Measurements from ENCODE around the gene KANSL1. TPM values are rescaled to one million over a fixed set of nuclear protein-coding genes. Genes with fewer than 3 reads are reported as not detected.
"Not testable (repeated sequence)": the region's sequence is repeated elsewhere in the genome, so short reads cannot be mapped to it uniquely, and the experiment has no call there.

KANSL1 gene
- polyA plus RNA-seq, 1 of the 3 experiments (the other 2 are of a cell fraction): 10.0 TPM

- H3K9me3 ChIP-seq; POLR2A ChIA-PET; DNase-seq; H3K9me2 ChIP-seq; H3K4me1 ChIP-seq (ENCODE audit: control insufficient read depth in 1 of 2, insufficient read depth in 2 of 2, low read depth in 1 of 2, low read length in 1 of 2); H3K4me2 ChIP-seq; CTCF ChIA-PET; H3K9ac ChIP-seq; H3K36me3 ChIP-seq (replicated peaks in 1 of 2; ENCODE audit: control insufficient read depth in 1 of 2, insufficient read depth in 2 of 2, low read length in 1 of 2); H2AFZ ChIP-seq (ENCODE audit: low read depth); H3K27me3 ChIP-seq (ENCODE audit: insufficient read depth); H3K4me3 ChIP-seq (ENCODE audit: low read depth in 2 of 2, low read length in 1 of 2): not testable (repeated sequence)
- H3F3A ChIP-seq (replicated peaks; ENCODE audit: insufficient read depth): peaks cover 47% of the 10 kb centered on the region
- TF ChIP-seq USF1 (IDR thresholded peaks at IDR 0.05; ENCODE audit: borderline replicate concordance, low read depth): peak; percentile 57; the same call in 1 of the 2 replicates
- peaks cover 100% of the 10 kb centered on the region for H4K20me1 ChIP-seq (ENCODE audit: insufficient read depth)
- peaks cover 100% of the 10 kb centered on the region for H3K79me2 ChIP-seq (ENCODE audit: insufficient read depth)
- peak overlapping the region in 1 of 2 experiments; percentile 66; a peak in 2 of 4 replicates for H3K27ac ChIP-seq (ENCODE audit: low read depth in 2 of 2, low read length in 1 of 2)
- 82% methylated on average over 9 of the region's 9 CpGs for WGBS (ENCODE audit: low lambda C conversion rate)
Observed at GRCh38 chr17:46101785-46102617, 91.2 kb downstream of the KANSL1 start.

GRCh38 chr17:46100590-46100989 is 92.6 kb downstream of the KANSL1 start:
- no peak overlapping the region for H3K4me3 ChIP-seq (ENCODE audit: low read depth in 2 of 2, low read length in 1 of 2)
- no peaks in the 10 kb centered on the region for H3K9me3 ChIP-seq
- no peak overlapping the region for H3K9ac ChIP-seq
- peaks cover 0 to 9% of the 10 kb centered on the region in 2 experiments for H3K36me3 ChIP-seq (replicated peaks in 1 of 2; ENCODE audit: control insufficient read depth in 1 of 2, insufficient read depth in 2 of 2, low read length in 1 of 2)
- peak overlapping the region; percentile 54 to 66 for H3K27ac ChIP-seq (ENCODE audit: low read depth in 2 of 2, low read length in 1 of 2)
- H3K27me3 ChIP-seq (ENCODE audit: insufficient read depth): no peaks in the 10 kb centered on the region
- ChIA-PET CTCF (interaction anchor here (1.0 to 1.6 kb wide), 7 partner anchors 10 to 93 kb away, joined by 3 to 7 read pairs (median 3); partner anchors contain the start of gene KANSL1), POLR2A (no interaction called here)
- TF ChIP-seq TAF1 (IDR thresholded peaks at IDR 0.05; ENCODE audit: borderline replicate concordance, low read depth, low read length) (no peak), SIN3A (IDR thresholded peaks at IDR 0.05; ENCODE audit: borderline replicate concordance, low read depth, low read length) (no peak)
- H3K4me2 ChIP-seq: peak overlapping the region; percentile 1; the same call in 1 of the 2 replicates
- H3F3A ChIP-seq (replicated peaks; ENCODE audit: insufficient read depth): peaks cover 47% of the 10 kb centered on the region
- peaks cover 100% of the 10 kb centered on the region for H4K20me1 ChIP-seq (ENCODE audit: insufficient read depth)
- DNase-seq: no peak
- H3K79me2 ChIP-seq (ENCODE audit: insufficient read depth): peaks cover 100% of the 10 kb centered on the region
- no peak overlapping the region for H2AFZ ChIP-seq (ENCODE audit: low read depth)
- WGBS (ENCODE audit: low lambda C conversion rate): 83% methylated on average over 2 of the region's 2 CpGs
- no peaks in the 10 kb centered on the region for H3K9me2 ChIP-seq
- H3K4me1 ChIP-seq (ENCODE audit: control insufficient read depth in 1 of 2, insufficient read depth in 2 of 2, low read depth in 1 of 2, low read length in 1 of 2): no peaks in the 10 kb centered on the region; a peak in 1 of 4 replicates

- ChIA-PET CTCF (interaction anchor here (1.0 to 1.6 kb wide), 5 partner anchors 9 to 94 kb away, joined by 3 to 7 read pairs (median 4); partner anchors contain the start of gene KANSL1), POLR2A (interaction anchor here (1.7 kb wide), 1 partner anchor 13 kb away, joined by 4 read pairs; no protein-coding TSS in a partner anchor)
- no peak overlapping the region for H2AFZ ChIP-seq (ENCODE audit: low read depth)
- peaks cover 100% of the 10 kb centered on the region for H4K20me1 ChIP-seq (ENCODE audit: insufficient read depth)
- H3K4me3 ChIP-seq (ENCODE audit: low read depth in 2 of 2, low read length in 1 of 2): no peak overlapping the region
- H3K27me3 ChIP-seq (ENCODE audit: insufficient read depth): no peaks in the 10 kb centered on the region
- H3K4me1 ChIP-seq (ENCODE audit: control insufficient read depth in 1 of 2, insufficient read depth in 2 of 2, low read depth in 1 of 2, low read length in 1 of 2): no peaks in the 10 kb centered on the region; a peak in 1 of 4 replicates
- peaks cover 0 to 15% of the 10 kb centered on the region in 2 experiments for H3K36me3 ChIP-seq (replicated peaks in 1 of 2; ENCODE audit: control insufficient read depth in 1 of 2, insufficient read depth in 2 of 2, low read length in 1 of 2)
- WGBS (ENCODE audit: low lambda C conversion rate): 67% methylated on average over 1 of the region's 1 CpG
- H3K9me3 ChIP-seq: no peaks in the 10 kb centered on the region
- H3K79me2 ChIP-seq (ENCODE audit: insufficient read depth): peaks cover 100% of the 10 kb centered on the region
- H3K27ac ChIP-seq (ENCODE audit: low read depth in 2 of 2, low read length in 1 of 2): no peak overlapping the region; a peak in 1 of 4 replicates
- no peak for DNase-seq
- H3F3A ChIP-seq (replicated peaks; ENCODE audit: insufficient read depth): peaks cover 47% of the 10 kb centered on the region
- no peak overlapping the region for H3K4me2 ChIP-seq
- H3K9me2 ChIP-seq: no peaks in the 10 kb centered on the region
- no peak overlapping the region for H3K9ac ChIP-seq
- TF ChIP-seq GABPA (IDR thresholded peaks at IDR 0.05; ENCODE audit: low read depth) (no peak), EP300 (IDR thresholded peaks at IDR 0.05; ENCODE audit: borderline replicate concordance in 1 of 2, low read depth in 1 of 2, low read length in 1 of 2) (no peak), ZBTB33 (IDR thresholded peaks at IDR 0.05; ENCODE audit: borderline replicate concordance, low read depth) (no peak), FOXM1 (IDR thresholded peaks at IDR 0.05; ENCODE audit: low read depth) (no peak), FOXJ3 (CRISPR knock-in tag; IDR thresholded peaks at IDR 0.05) (no peak), JUND (IDR thresholded peaks at IDR 0.05) (no peak), IRF3 (IDR thresholded peaks at IDR 0.05; ENCODE audit: low read depth, low read length) (no peak), CHD2 (IDR thresholded peaks at IDR 0.05; ENCODE audit: low read length, partially characterized antibody) (no peak), SIN3A (IDR thresholded peaks at IDR 0.05; ENCODE audit: borderline replicate concordance, low read depth, low read length) (no peak), POLR2AphosphoS5 (IDR thresholded peaks at IDR 0.05; ENCODE audit: low read depth, low read length) (no peak), MAX (IDR thresholded peaks at IDR 0.05; ENCODE audit: low read depth) (no peak), NRF1 (IDR thresholded peaks at IDR 0.05; ENCODE audit: low read depth, low read length) (no peak), TAF1 (IDR thresholded peaks at IDR 0.05; ENCODE audit: borderline replicate concordance, low read depth, low read length) (no peak)
Observed at GRCh38 chr17:46099865-46100264, 93.4 kb downstream of the KANSL1 start.
